ENCODE data around the gene ZBTB33. TPM values are rescaled to one million over a fixed set of nuclear protein-coding genes. Genes with fewer than 3 reads are reported as not detected.

The ZBTB33 gene
- total and polyA plus RNA-seq, 2 experiments from 2014 or later: 3.9 to 14.0 TPM

GRCh38 chrX:120274145-120274544 lies 23.5 kb downstream of the ZBTB33 start:
- no peak for ATAC-seq
- Mint-ChIP-seq H3K9me3 (no peaks in the 10 kb centered on the region), H3K27ac (no peak overlapping the region)

More at GRCh38 chrX:120274145-120274544, 23.5 kb downstream of the ZBTB33 start:
- Histone ChIP-seq H3K79me2 (replicated peaks; ENCODE audit: insufficient read depth) (no peaks in the 10 kb centered on the region), H3K4me3 (no peak overlapping the region), H4K20me1 (replicated peaks; ENCODE audit: insufficient read depth) (no peaks in the 10 kb centered on the region), H3K9me2 (ENCODE audit: insufficient read depth) (no peaks in the 10 kb centered on the region), H3K4me2 (no peak overlapping the region), H3F3A (replicated peaks; ENCODE audit: low read depth) (no peaks in the 10 kb centered on the region), H3K27ac (ENCODE audit: low read depth) (no peak overlapping the region), H3K36me3 (ENCODE audit: insufficient read depth) (no peaks in the 10 kb centered on the region), H3K27me3 (ENCODE audit: insufficient read depth) (peaks cover 37% of the 10 kb centered on the region; the same call in 1 of the 2 replicates), H2AFZ (no peak overlapping the region), H3K4me1 (ENCODE audit: insufficient read depth) (peaks cover 9% of the 10 kb centered on the region)
- Mint-ChIP-seq H3K4me1 (peaks cover 35% of the 10 kb centered on the region), H3K4me3 (no peak overlapping the region), H3K36me3 (ENCODE audit: low read depth) (no peaks in the 10 kb centered on the region), H3K27me3 (ENCODE audit: insufficient read depth, low read depth, poor library complexity) (peaks cover 7% of the 10 kb centered on the region)
- TF ChIP-seq CTCF (conservative IDR thresholded peaks at IDR 0.05; ENCODE audit: low read depth in 2 of 2): no peak
- TF ChIP-seq EZH2 (IDR thresholded peaks at IDR 0.05; ENCODE audit: low read depth, unreplicated experiment): no peak
- no peak for TF ChIP-seq STAT1 (IDR thresholded peaks at IDR 0.05; ENCODE audit: unreplicated experiment)
- TF ChIP-seq ZNF114 (CRISPR knock-in tag; IDR thresholded peaks at IDR 0.05): no peak
- no peak for TF ChIP-seq REST (IDR thresholded peaks at IDR 0.05; ENCODE audit: unreplicated experiment)
- TF ChIP-seq ETS1 (IDR thresholded peaks at IDR 0.05): no peak
- TF ChIP-seq POLR2AphosphoS5 (IDR thresholded peaks at IDR 0.05; ENCODE audit: low read depth): no peak
- no peak for TF ChIP-seq ZNF331 (CRISPR knock-in tag; IDR thresholded peaks at IDR 0.05; ENCODE audit: low read depth)
- no peak for TF ChIP-seq NANOG (IDR thresholded peaks at IDR 0.05; ENCODE audit: borderline replicate concordance)
- no peak for TF ChIP-seq CREB1 (CRISPR knock-in tag; IDR thresholded peaks at IDR 0.05; ENCODE audit: low read depth)
- no peak for TF ChIP-seq ZNF462 (CRISPR knock-in tag; IDR thresholded peaks at IDR 0.05)
- TF ChIP-seq JUNB (IDR thresholded peaks at IDR 0.05; ENCODE audit: unreplicated experiment): no peak
- no peak for TF ChIP-seq EZH2phosphoT487 (IDR thresholded peaks at IDR 0.05; ENCODE audit: unreplicated experiment)
- no peak for DNase-seq (ENCODE audit: low spot score)

Data from GM23338 (cell line).